HG03442 (cell line): Measurements from ENCODE around the gene SPATA9.

ENCODE experiments used
- ATAC-seq: cut with Tn5 transposase; IDR thresholded peaks from one replicate; pipeline ENCODE4 v1.9.1; 2021; ENCODE audit warnings: mild to moderate bottlenecking, moderate library complexity; ENCODE audit not compliant: unreplicated experiment

Gene SPATA9

GRCh38 chr5:95621839-95622629, 60.8 kb downstream of the SPATA9 start:
- no peak for ATAC-seq

GRCh38 chr5:95620870-95621838, 61.6 kb downstream of the SPATA9 start:
- peak; percentile 41 for ATAC-seq

GRCh38 chr5:95620030-95620869, 62.5 kb downstream of the SPATA9 start, which contains the start of gene GPR150:
Gene GPR150 (plus strand): TSS chr5:95620087. CDS start chr5:95620276, 189 bp downstream.
- ATAC-seq = peak; percentile 53

- no peak for ATAC-seq
Measured at GRCh38 chr5:95619514-95620029, 63.2 kb downstream of the SPATA9 start.

DNA sequence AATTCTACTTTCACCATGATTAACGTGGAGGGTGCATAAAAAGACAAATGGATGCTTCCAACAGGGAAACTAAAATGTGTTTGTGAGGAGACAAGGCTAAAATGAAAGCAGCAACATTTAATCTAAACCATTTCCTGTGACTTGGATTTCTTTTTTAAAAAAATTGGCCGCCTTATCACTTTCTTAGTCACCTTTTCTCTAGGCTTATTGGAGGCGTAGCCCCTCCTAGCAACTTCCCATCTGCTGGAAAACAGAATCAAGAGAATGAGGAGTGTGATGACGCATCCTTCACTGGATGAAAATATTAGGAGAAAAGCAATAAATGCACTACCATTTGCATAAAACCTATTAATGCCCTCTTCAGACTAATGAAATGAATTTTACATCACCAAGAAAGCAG, 63.7 kb downstream of the SPATA9 start:
- no peak for ATAC-seq

DNA sequence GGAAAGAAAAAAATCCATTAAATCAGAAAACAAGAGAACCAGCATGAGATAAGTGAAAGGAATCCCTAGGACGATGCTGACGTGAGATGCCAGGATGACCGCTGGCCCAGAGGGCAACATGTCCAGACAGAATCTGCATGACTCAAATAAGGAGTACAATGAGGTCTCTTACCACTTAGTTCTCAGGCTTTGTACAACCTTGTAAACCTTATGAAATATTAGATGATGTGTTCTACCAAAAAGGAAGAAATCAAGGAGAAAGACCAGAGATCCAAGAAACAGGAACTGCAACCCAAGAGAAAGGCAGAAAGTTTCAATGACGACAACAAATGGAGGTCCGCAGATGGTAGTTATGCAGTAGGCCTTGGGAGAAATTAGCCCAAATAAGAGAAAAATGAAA, 65.7 kb downstream of the SPATA9 start:
- ATAC-seq = peak; percentile 26

- ATAC-seq = peak; percentile 44
Measured at GRCh38 chr5:95615164-95615467, 67.7 kb downstream of the SPATA9 start.

GRCh38 chr5:95613514-95613913, 69.3 kb downstream of the SPATA9 start:
- no peak for ATAC-seq

GRCh38 chr5:95611396-95611795, 71.4 kb downstream of the SPATA9 start:
- no peak for ATAC-seq

- no peak for ATAC-seq
Measured at GRCh38 chr5:95610546-95610945, 72.2 kb downstream of the SPATA9 start.

DNA sequence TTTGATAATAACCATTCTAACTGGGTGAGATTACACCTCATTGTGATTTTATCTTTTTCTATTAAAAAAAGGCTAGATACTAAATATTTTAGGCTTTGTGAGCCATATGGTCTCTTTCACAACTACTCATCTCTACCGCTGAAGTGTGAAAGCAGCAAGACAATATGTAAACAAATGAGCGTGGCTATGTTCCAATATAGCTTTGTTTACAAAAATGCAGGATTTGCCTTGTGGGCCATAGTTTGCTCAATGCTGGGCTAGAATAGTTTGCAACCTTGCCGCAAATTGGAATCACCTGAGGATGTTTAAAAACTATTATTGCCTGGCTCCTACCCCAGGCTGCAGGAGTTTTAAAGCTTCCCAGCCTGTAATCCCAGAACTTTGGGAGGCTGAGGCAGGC, 73.1 kb downstream of the SPATA9 start:
- ATAC-seq = no peak
